HG02943 (cell line): ENCODE measurements around the gene UQCC5.

Experiments
- ATAC-seq: cut with Tn5 transposase; IDR thresholded peaks from one replicate; pipeline ENCODE4 v1.9.1; 2021; ENCODE audit warnings: mild to moderate bottlenecking, low read depth, moderate library complexity; ENCODE audit not compliant: unreplicated experiment

UQCC5 gene

GRCh38 chr3:52532838-52533622 lies 3.4 kb upstream of the UQCC5 start:
- ATAC-seq: no peak

DNA sequence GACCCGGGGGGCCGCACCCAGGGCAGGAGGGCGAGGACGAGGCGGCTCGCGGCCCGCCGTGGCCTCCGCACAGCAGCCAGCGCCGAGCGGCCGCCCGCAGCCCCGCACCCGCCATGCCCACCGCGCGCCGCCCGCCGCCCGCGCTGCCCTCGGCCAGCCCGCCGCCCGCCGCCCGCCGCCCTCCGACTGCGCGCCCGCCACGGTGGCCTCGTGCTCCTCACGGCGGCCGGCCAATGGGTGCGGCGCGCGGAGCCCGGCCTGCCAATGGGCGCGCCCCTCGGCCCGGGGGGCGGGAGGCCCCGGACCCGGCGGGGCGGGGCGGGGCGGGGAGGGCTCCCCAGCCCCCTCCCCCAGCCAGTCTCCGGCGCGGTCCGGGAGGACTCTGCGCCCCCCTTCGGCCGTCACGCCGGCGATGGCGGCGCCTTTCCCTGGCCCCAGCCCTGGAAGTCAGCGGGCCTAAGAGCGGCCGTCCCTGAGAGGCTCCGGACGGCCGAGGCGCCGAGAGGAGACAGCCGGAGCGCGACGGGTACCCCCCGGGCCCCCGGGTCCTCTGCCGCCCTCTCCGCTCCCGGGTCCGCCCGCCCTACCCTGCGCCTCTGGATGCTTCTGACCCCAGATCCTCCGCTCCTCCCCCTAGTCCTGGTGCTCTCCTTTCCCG lies 2.7 kb upstream of the UQCC5 start, which contains the start of gene NT5DC2:
Gene NT5DC2, minus strand, starts transcription at position 235 of the 658 bp plus-strand sequence. Its CDS starts 120 bp downstream, at position 115.
- ATAC-seq: no peak

DNA sequence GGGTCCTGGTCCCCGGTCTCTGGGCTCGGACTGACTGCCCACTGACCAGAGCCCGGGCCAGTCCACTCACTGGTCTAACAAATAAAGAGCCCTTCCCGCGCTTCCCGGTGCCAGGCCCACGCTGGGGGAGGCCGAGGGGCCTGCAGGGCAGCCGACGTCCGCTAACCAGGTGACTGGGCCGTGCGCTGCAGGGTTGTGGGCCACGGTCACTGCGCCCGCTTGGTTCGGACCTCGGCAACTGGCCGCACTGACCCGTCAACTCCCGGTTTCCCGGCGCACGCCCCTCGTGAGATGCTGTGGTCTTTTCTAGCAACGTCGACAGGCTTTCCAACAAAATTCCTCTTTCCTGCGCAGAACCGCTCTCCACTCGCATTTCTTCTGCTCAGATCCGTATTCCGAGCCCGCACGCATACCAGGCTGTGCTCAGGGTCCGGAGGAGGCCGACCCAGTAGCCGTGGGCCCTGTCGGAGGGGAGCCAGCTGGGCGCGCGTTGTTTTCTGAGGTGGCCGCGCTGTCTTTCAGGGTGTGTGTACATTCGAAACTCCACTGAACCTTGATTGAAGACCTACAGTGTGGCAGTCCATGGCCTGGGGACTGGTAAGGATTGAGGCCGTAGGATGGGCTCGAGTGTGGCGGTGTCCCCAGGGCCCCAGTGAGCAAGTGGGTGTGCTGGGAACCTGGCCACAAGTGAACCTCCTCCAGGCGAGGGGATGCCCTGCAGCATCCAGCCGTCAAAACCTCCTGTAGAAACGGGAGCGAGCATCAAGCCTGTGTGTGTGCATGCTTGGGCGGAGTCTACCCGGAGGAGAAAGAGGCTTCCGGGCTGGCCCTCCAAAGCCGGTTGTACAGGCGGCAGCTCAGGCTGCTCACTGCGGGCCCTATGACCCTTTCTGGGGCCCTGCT lies 1.9 kb upstream of the UQCC5 start:
- no peak for ATAC-seq

GRCh38 chr3:52535411-52536111 lies 844 bp upstream of the UQCC5 start:
- no peak for ATAC-seq

- no peak for ATAC-seq
These were observed 365 bp upstream of the UQCC5 start for GRCh38 chr3:52536112-52536368.

DNA sequence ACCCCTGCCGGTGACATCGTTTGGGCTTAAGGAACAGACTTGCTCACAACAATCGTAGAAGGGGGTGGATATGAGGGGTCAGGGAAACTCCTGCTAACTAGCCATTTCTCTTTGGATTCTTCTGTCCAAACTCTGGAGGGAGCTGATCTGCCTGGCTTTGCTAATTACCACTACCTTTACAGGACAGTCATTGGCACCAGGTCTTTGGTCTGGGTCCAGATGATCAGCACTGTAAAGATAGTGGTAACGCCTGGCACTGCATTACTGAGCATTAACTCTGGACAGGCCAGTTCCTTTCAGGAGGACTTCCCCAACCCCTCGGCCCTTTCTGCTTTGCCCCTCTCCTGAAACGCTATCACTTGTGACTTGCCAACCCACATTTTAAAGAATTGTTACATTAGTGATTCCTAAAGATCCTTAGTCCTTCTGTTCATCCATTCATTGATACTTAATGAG lies 788 bp downstream of the UQCC5 start:
- ATAC-seq: no peak

DNA sequence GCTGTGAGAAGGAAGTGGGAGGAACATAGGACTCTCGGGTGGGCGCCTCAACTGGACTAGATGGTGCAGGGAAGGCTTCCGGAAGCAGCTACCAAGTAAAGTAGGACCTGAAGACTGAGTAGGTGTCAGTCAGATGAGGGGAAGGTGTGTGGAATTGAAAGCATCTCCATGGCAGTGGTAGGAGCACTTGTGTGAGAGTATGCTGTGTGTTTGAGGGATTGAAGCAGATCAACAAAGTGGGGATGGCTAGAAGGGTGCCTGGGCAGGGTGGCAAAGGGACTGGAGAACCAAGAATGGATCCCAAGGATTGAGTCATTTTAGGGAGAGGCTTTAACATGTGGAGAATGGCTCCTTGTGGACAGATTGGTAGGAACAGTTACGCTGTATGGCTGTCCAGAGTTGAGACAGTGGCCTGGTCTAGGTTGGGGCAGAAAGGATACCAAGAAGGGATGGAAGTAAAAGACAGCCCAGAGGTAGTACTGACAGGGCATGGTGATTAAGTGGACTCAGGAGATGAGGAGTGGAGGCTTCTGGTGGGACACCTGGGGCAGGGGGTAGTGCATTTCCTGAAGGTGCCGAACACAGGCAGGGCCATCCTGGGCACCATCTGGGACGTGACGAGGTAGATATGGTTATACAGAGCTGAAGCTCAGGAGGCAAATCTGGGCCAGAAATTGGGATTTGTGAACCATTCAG lies 1.5 kb downstream of the UQCC5 start:
- no peak for ATAC-seq

DNA sequence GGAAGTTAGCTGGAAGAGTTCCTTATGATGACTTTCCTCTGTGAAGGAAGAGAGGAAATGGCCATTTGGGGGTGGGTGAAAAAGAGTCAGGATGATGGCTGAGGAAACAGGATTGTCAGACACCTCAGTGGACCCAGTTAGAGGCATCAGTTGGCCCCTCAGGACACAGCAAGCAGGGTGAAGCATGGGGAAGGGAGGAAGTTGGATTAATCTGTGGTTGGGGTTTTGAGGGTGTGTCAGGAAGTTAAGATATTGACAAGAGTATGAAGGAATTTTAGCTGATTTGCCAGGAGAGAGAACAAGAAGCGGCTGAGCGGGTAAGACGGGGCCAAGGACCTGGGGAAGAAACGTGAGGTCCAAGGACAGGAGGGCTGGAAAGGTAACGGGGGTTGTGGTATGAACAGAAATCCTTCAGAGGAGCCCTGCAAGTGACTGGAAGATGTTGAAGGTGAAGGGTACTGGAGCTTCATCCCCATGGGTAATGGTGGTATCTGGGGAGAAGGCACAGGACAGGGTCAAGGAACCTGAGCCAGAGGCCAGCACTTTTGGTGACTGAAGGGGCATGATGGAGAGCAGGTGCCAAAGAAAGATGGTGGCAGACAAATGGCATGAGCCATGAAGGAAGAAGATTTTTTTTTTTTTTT lies 2.7 kb downstream of the UQCC5 start:
- no peak for ATAC-seq

GRCh38 chr3:52541050-52541449 lies 4.6 kb downstream of the UQCC5 start:
- ATAC-seq: no peak

DNA sequence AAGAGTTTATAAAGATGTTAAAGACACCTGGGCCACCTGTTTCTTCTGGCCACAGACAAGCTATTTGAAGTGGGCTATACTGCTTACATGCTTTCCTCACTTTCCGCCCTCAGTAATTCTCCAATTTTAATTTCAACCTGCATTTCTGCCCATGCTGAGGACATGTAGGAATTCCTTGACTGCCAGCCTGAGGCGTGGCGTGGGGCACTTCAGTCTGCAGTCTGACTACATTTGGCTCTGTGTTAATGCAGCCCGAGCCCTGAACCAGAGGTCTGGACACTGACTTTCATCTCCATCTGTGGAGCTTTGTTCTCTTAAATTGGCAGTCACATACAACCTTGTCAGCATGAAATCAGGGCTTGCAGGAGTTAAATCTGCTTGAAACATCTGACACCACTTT lies 8.5 kb downstream of the UQCC5 start:
- no peak for ATAC-seq

GRCh38 chr3:52546111-52546901 lies 9.9 kb downstream of the UQCC5 start:
- no peak for ATAC-seq

GRCh38 chr3:52547143-52547542 lies 10.7 kb downstream of the UQCC5 start:
- ATAC-seq: no peak

DNA sequence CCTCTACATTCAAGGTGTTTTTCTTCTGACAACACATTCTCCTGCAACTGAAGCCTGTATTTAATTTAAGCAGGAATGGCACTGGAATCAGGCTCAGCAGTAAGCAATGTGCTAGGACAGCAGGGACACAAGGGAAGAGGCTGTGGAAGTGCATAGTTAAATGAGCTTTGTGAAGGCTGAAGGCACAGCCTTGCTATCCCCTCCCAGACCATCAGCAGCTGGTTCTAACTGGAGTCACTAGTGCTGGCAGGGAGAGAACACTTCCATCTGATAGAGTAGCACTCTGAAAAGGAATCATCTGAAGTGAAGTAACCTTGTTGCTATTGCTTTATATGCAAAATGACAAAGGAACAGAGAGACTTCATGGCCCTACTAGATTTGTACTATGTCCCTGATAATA lies 14.7 kb downstream of the UQCC5 start:
- ATAC-seq: no peak

DNA sequence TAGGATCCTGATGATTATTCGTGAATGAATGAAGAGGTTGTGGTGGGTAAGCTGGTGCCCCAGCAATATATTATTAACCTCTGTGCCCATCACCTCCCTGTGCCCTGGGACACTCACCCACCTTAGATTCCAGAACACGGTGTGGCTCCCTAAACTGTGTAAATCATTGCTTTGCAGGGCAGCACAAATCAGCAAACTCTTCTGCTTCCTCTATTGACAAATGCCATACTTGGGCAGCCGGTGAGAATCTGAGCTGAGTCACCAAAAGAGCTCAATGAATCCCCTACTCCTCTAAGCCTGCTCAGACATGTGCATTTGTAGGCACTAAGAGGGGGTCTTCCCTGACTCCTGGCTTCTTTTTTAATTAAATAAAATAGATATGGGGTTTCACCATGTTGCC lies 15.7 kb downstream of the UQCC5 start:
- ATAC-seq: no peak

DNA sequence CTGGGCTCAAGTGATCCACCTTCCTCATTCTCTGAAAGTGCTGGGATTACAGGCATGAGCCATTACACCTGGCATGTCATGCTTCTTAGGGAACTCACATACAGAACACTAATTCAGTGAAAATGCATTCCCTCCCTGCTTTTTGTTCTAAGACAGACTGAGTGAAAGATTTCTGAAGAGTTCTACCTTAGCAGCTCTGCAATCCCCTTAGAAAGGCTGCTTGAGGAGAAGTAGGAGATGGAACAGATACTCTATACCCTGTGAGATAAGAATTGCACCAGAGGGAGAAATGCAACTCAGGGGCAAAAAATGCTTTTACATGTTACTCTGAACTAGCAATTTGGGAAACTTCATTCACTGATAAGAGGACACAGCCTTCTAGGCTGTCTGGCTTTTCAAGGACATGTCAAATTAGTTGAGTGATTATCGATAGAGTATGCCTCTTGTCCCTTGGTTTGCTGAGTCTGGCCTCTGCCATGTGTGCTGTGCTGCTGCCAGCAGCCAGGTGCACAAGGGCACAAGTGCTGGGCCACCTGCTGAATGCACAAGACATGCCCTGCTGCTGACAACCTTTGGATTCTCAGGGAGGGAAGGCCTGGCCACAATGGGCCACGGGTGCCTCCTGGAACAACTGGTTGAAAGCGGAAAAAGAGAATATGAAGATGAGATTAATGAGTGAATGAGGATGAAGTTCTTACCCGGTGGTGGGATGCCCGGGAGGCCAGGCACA lies 17.8 kb downstream of the UQCC5 start:
- no peak for ATAC-seq

GRCh38 chr3:52555056-52555455 lies 18.7 kb downstream of the UQCC5 start:
- no peak for ATAC-seq

- ATAC-seq: no peak
These were observed 20.9 kb downstream of the UQCC5 start for GRCh38 chr3:52557011-52557960.
